CD4-positive, alpha-beta T cell (primary cell): ENCODE measurements around the gene UBE2O. TPM values are rescaled to one million over a fixed set of nuclear protein-coding genes. Genes with fewer than 3 reads are reported as not detected.

ENCODE experiments used
- ATAC-seq: fragments of 200-7000 bp; cut with Tn5 transposase; one replicate; pipeline ENCODE4 v1.10.0; 2022; ENCODE audit warnings: mild to moderate bottlenecking; ENCODE audit not compliant: poor library complexity
- CTCF ChIA-PET: fragments of 350-600 bp; sonication (Branson Sonifier 250); formaldehyde crosslinking; loops from one replicate; lab custom pipeline; 2021; ENCODE audit warnings: antibody characterized with exemption, inconsistent platforms; lab: Charles Lee
- POLR2A ChIA-PET: fragments of 350-600 bp; sonication (Branson Sonifier 250); formaldehyde crosslinking; loops from one replicate; lab custom pipeline; 2021; ENCODE audit warnings: antibody characterized with exemption, inconsistent platforms; lab: Charles Lee
- DNase-seq, 14 experiments: peaks; one replicate each; pipeline ENCODE4 v3.0.0-alpha.2; 2013 to 2020; ENCODE audit warnings: mixed read lengths in 2 of 14
- H3K27ac ChIP-seq, 2 donors: one replicate each; pipeline versions ENCODE4 v1.5.1 to v1.7.0; 2013; ENCODE audit warnings: low read length in 2 of 2, low read depth in 1 of 2, mild to moderate bottlenecking in 1 of 2
- H3K27me3 ChIP-seq, 2 experiments: 1 replicate in 1 of 2; 2 replicates in 1 of 2; pipeline versions ENCODE4 v1.6.1 to v1.7.0; 2013; ENCODE audit warnings: low read length in 2 of 2, control low read depth in 1 of 2, mild to moderate bottlenecking in 1 of 2, moderate library complexity in 1 of 2; ENCODE audit not compliant: insufficient read depth in 2 of 2, control insufficient read depth in 1 of 2
- H3K36me3 ChIP-seq: one replicate; pipeline ENCODE4 v1.6.1; 2013; ENCODE audit warnings: low read length, control low read depth; ENCODE audit not compliant: insufficient read depth
- H3K4me1 ChIP-seq: one replicate; pipeline ENCODE4 v1.6.1; 2013; ENCODE audit warnings: low read length, control low read depth; ENCODE audit not compliant: insufficient read depth
- H3K4me3 ChIP-seq: one replicate; pipeline ENCODE4 v1.5.1; 2013; ENCODE audit warnings: mild to moderate bottlenecking, low read length, moderate library complexity
- H3K9me3 ChIP-seq, 2 experiments: 1 replicate in 1 of 2; 2 replicates in 1 of 2; pipeline versions ENCODE4 v1.6.1 to v1.7.0; 2013; ENCODE audit warnings: low read length in 2 of 2, mild to moderate bottlenecking in 2 of 2, control low read depth in 1 of 2, moderate library complexity in 1 of 2; ENCODE audit not compliant: control insufficient read depth in 1 of 2, insufficient read depth in 1 of 2
- H3K27ac Mint-ChIP-seq: one replicate; pipeline ENCODE4 v1.8.0; 2020; ENCODE audit warnings: mixed read lengths
- H3K27me3 Mint-ChIP-seq: one replicate; pipeline ENCODE4 v1.8.0; 2021; ENCODE audit warnings: mixed read lengths
- H3K36me3 Mint-ChIP-seq: one replicate; pipeline ENCODE4 v1.8.0; 2021; ENCODE audit warnings: low read depth, mixed read lengths
- H3K4me1 Mint-ChIP-seq: one replicate; pipeline ENCODE4 v1.8.0; 2021; ENCODE audit warnings: low read depth, mixed read lengths
- H3K4me3 Mint-ChIP-seq: one replicate; pipeline ENCODE4 v1.8.0; 2020; ENCODE audit warnings: mild to moderate bottlenecking, mixed read lengths
- H3K9me3 Mint-ChIP-seq: one replicate; pipeline ENCODE4 v1.8.0; 2020; ENCODE audit warnings: mixed read lengths
- intact Hi-C, 2 experiments: fragments of 100-400 bp; cut with DNase I in 1 of 2; cut with micrococcal nuclease in 1 of 2; formaldehyde crosslinking; loops; one replicate each; pipeline versions ENCODE4 v1.15.1 to v1.9.0; 2023 to 2025; cut with DNase I, micrococcal nuclease
- total RNA-seq, 174 experiments: library from RNA in 2 of 174; stranded (reverse) in 2 of 174; gene quantifications; one replicate each; pipeline ENCODE4 v1.2.3 and lab custom pipeline; 2021 to 2026
- TF ChIP-seq, protein P1 (sequence below): fragments of 200-600 bp; IDR thresholded peaks from one replicate; pipeline ENCODE4 v1.8.0; 2022; ENCODE audit warnings: antibody characterized with exemption, mild to moderate bottlenecking

Gene UBE2O
- total RNA-seq, 2 experiments from 2014 or later = 22.7 to 25.1 TPM

DNA sequence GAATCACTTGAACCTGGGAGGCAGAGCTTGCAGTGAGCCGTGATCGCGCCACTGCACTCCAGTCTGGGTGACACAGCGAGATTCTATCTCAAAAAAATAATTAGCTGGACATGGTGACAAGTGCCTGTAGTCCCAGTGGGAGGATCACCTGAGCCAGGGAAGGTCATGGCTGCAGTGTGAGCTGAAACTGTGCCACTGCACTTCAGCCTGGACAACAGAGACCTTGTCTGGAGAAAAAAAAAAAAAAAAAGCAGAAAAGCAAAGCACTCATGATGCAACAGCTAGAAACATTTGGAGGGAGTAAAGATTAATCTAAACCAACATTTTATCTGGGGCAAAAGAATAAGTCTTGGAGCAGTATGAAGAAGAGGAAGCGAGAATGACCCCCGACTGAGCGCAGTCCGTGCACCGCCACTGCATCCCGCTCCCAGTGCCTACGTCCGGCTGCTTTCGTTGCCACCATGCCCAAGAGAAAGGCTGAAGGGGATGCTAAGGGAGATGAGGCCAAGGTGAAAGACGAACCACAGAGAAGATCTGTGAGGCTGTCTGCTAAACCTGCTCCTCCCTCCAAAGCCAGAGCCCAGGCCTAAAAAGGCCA is 107.5 kb downstream of the UBE2O start:
- DNase-seq = no peak
- no peak overlapping the region for H3K4me3 Mint-ChIP-seq
- TF ChIP-seq, protein P1, sequence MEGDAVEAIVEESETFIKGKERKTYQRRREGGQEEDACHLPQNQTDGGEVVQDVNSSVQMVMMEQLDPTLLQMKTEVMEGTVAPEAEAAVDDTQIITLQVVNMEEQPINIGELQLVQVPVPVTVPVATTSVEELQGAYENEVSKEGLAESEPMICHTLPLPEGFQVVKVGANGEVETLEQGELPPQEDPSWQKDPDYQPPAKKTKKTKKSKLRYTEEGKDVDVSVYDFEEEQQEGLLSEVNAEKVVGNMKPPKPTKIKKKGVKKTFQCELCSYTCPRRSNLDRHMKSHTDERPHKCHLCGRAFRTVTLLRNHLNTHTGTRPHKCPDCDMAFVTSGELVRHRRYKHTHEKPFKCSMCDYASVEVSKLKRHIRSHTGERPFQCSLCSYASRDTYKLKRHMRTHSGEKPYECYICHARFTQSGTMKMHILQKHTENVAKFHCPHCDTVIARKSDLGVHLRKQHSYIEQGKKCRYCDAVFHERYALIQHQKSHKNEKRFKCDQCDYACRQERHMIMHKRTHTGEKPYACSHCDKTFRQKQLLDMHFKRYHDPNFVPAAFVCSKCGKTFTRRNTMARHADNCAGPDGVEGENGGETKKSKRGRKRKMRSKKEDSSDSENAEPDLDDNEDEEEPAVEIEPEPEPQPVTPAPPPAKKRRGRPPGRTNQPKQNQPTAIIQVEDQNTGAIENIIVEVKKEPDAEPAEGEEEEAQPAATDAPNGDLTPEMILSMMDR = no peak
- ATAC-seq = no peak
- Histone ChIP-seq H3K36me3 (peaks cover 34% of the 10 kb centered on the region), H3K27ac (no peak overlapping the region), H3K27me3 (no peaks in the 10 kb centered on the region), H3K4me3 (no peak overlapping the region), H3K9me3 (no peaks in the 10 kb centered on the region), H3K4me1 (no peaks in the 10 kb centered on the region)
- H3K27ac Mint-ChIP-seq = no peak overlapping the region
- H3K9me3 Mint-ChIP-seq = no peaks in the 10 kb centered on the region
- no peaks in the 10 kb centered on the region for H3K4me1 Mint-ChIP-seq
- intact Hi-C loops = no loop called here
- ChIA-PET CTCF (no interaction called here), POLR2A (interaction anchor here (1.1 kb wide), 1 partner anchor 8 kb away, joined by 4 read pairs; the partner anchor contains the start of gene PRPSAP1)
- H3K36me3 Mint-ChIP-seq = peaks cover 47% of the 10 kb centered on the region
- no peaks in the 10 kb centered on the region for H3K27me3 Mint-ChIP-seq

GRCh38 chr17:76343106-76343505 is 109.8 kb downstream of the UBE2O start:
- Histone ChIP-seq H3K4me3 (no peak overlapping the region), H3K27ac (no peak overlapping the region), H3K9me3 (no peaks in the 10 kb centered on the region), H3K27me3 (no peaks in the 10 kb centered on the region), H3K36me3 (peaks cover 39% of the 10 kb centered on the region), H3K4me1 (no peaks in the 10 kb centered on the region)
- TF ChIP-seq, protein P1 = no peak
- DNase-seq (no peak), ATAC-seq (no peak)
- H3K9me3 Mint-ChIP-seq = no peaks in the 10 kb centered on the region
- no peaks in the 10 kb centered on the region for H3K4me1 Mint-ChIP-seq
- no peak overlapping the region for H3K4me3 Mint-ChIP-seq
- intact Hi-C loops = no loop called here
- POLR2A ChIA-PET = no interaction called here
- H3K36me3 Mint-ChIP-seq = peaks cover 56% of the 10 kb centered on the region
- no peaks in the 10 kb centered on the region for H3K27me3 Mint-ChIP-seq
- no peak overlapping the region for H3K27ac Mint-ChIP-seq
- CTCF ChIA-PET = no interaction called here

GRCh38 chr17:76341301-76341700 is 111.7 kb downstream of the UBE2O start:
- Mint-ChIP-seq H3K27me3 (no peaks in the 10 kb centered on the region), H3K4me3 (no peak overlapping the region), H3K36me3 (peaks cover 42% of the 10 kb centered on the region), H3K9me3 (no peaks in the 10 kb centered on the region), H3K4me1 (no peaks in the 10 kb centered on the region), H3K27ac (no peak overlapping the region)
- ChIA-PET CTCF (no interaction called here), POLR2A (no interaction called here)
- Histone ChIP-seq H3K4me1 (no peaks in the 10 kb centered on the region), H3K36me3 (peaks cover 28% of the 10 kb centered on the region), H3K9me3 (no peaks in the 10 kb centered on the region), H3K27ac (no peak overlapping the region), H3K4me3 (no peak overlapping the region), H3K27me3 (no peaks in the 10 kb centered on the region)
- intact Hi-C loops = no loop called here
- TF ChIP-seq, protein P1 = no peak
- DNase-seq = no peak
- no peak for ATAC-seq

Other genes with a start within 250 kb of the UBE2O start
- gene RNF157, start 212.7 kb downstream of the UBE2O start, total RNA-seq = 10 to 100 TPM; 18.5 to 21.1 TPM
- 100 to 1,000 TPM; 253 to 265 TPM for gene UBALD2, start 187.8 kb downstream of the UBE2O start, total RNA-seq
- 1 to 10 TPM; 1.8 to 2.1 TPM for gene QRICH2, start 144.9 kb downstream of the UBE2O start, total RNA-seq
- 10 to 100 TPM; 10.8 to 12.1 TPM for gene PRPSAP1, start 99.2 kb downstream of the UBE2O start, total RNA-seq
- gene SPHK1, start 68.5 kb downstream of the UBE2O start, total RNA-seq = 1 to 10 TPM in 1 of 2 experiments, under 1 TPM in 1; 0.45 to 1.1 TPM
- gene AANAT, start 14.5 kb upstream of the UBE2O start, total RNA-seq = under 1 TPM in 1 of 2 experiments, not detected in 1; 0.14 TPM
- 10 to 100 TPM; 22.6 to 24.9 TPM for gene RHBDF2, start 48.3 kb upstream of the UBE2O start, total RNA-seq
- not detected for gene CYGB, start 84.6 kb upstream of the UBE2O start, total RNA-seq
- gene PRCD, start 86.9 kb upstream of the UBE2O start, total RNA-seq = not detected
- 1 to 10 TPM in 1 of 2 experiments, under 1 TPM in 1; 0.49 to 1.2 TPM for gene ST6GALNAC2, start 132.7 kb upstream of the UBE2O start, total RNA-seq
- gene ST6GALNAC1, start 190.6 kb upstream of the UBE2O start, total RNA-seq = 1 to 10 TPM; 1.8 to 2.5 TPM